Ishikawa (cell line): ENCODE data around the gene CARD16.

Experiments
- CEBPB ChIP-seq: IDR thresholded peaks from 2 replicates; pipeline ENCODE4 v1.6.1; 2012
- CREB1 ChIP-seq: IDR thresholded peaks from 2 replicates; pipeline ENCODE4 v1.6.1; 2012; ENCODE audit warnings: low read depth
- EGR1 ChIP-seq: IDR thresholded peaks from 2 replicates; pipeline ENCODE4 v1.6.1; 2012
- EP300 ChIP-seq: IDR thresholded peaks from 2 replicates; pipeline ENCODE4 v1.6.1; 2012; ENCODE audit warnings: borderline replicate concordance
- FOXM1 ChIP-seq: IDR thresholded peaks from 2 replicates; pipeline ENCODE4 v1.6.1; 2012; ENCODE audit warnings: low read depth, borderline replicate concordance
- NFIC ChIP-seq: IDR thresholded peaks from 2 replicates; pipeline ENCODE4 v1.6.1; 2012
- RAD21 ChIP-seq: IDR thresholded peaks from 2 replicates; pipeline ENCODE4 v1.6.1; 2012; ENCODE audit warnings: low read depth
- TAF1 ChIP-seq: IDR thresholded peaks from 2 replicates; pipeline ENCODE4 v1.6.1; 2012; ENCODE audit warnings: low read depth, mild to moderate bottlenecking
- TCF12 ChIP-seq: IDR thresholded peaks from 2 replicates; pipeline ENCODE4 v1.6.1; 2012; ENCODE audit warnings: low read depth
- TEAD4 ChIP-seq: IDR thresholded peaks from 2 replicates; pipeline ENCODE4 v1.6.1; 2012
- YY1 ChIP-seq: IDR thresholded peaks from 2 replicates; pipeline ENCODE4 v1.6.1; 2012; ENCODE audit warnings: low read depth
- ZBTB7A ChIP-seq: IDR thresholded peaks from 2 replicates; pipeline ENCODE4 v1.6.1; 2012; ENCODE audit warnings: low read depth
- TF ChIP-seq, protein P1 (sequence below): IDR thresholded peaks from 2 replicates; pipeline ENCODE4 v1.6.1; 2012
- TF ChIP-seq, protein P2 (sequence below): IDR thresholded peaks from 2 replicates; pipeline ENCODE4 v1.6.1; 2012
- TF ChIP-seq, protein P3 (sequence below): IDR thresholded peaks from 2 replicates; pipeline ENCODE4 v1.6.1; 2012; ENCODE audit warnings: low read depth, mild to moderate bottlenecking

The CARD16 gene

DNA sequence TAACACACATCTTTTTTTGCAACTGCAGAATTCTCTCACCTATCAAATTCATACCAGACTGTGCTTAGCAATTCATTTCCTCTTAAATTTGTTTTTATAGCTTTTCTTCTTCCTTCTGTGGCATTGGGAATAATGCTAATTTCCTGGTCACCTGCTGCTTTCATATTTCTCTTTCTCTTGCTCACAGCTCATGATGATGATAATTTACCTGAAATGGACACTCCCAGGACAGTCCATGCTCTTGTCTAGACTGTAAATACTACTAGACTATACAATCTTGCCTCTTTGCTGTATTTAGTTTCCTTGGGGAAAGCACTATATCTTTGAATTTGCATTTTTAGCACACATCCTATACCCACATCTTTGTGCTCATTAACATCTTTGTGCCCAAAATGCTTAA is 37.7 kb downstream of the CARD16 start:
- TF ChIP-seq, protein P1, sequence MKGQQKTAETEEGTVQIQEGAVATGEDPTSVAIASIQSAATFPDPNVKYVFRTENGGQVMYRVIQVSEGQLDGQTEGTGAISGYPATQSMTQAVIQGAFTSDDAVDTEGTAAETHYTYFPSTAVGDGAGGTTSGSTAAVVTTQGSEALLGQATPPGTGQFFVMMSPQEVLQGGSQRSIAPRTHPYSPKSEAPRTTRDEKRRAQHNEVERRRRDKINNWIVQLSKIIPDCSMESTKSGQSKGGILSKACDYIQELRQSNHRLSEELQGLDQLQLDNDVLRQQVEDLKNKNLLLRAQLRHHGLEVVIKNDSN, result no peak
- no peak for TF ChIP-seq TCF12
- TF ChIP-seq, protein P2, sequence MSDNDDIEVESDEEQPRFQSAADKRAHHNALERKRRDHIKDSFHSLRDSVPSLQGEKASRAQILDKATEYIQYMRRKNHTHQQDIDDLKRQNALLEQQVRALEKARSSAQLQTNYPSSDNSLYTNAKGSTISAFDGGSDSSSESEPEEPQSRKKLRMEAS, result no peak
- no peak for TF ChIP-seq TAF1
- no peak for TF ChIP-seq TEAD4
- no peak for TF ChIP-seq ZBTB7A

DNA sequence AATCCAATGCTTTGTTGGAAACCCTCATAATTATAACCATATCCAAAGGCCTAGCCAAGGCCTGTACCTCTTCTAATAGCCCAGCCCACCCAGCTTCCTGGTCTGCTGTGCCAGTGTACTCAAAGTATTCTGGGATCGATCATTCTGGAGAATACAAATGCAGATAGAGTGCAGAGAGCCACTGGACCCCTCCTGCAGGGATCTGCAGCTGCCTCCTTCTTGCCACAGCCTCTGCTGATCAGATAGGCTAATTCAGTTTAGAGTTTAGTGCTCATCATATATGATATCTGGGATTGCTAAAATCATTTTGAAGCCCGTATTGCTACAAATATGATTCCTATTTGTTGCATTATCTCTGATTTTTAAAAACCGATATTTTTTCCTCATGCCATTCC is 39.7 kb downstream of the CARD16 start:
- TF ChIP-seq TCF12 (no peak), TEAD4 (no peak), YY1 (no peak), ZBTB7A (no peak), CREB1 (no peak)
- TF ChIP-seq, protein P3, sequence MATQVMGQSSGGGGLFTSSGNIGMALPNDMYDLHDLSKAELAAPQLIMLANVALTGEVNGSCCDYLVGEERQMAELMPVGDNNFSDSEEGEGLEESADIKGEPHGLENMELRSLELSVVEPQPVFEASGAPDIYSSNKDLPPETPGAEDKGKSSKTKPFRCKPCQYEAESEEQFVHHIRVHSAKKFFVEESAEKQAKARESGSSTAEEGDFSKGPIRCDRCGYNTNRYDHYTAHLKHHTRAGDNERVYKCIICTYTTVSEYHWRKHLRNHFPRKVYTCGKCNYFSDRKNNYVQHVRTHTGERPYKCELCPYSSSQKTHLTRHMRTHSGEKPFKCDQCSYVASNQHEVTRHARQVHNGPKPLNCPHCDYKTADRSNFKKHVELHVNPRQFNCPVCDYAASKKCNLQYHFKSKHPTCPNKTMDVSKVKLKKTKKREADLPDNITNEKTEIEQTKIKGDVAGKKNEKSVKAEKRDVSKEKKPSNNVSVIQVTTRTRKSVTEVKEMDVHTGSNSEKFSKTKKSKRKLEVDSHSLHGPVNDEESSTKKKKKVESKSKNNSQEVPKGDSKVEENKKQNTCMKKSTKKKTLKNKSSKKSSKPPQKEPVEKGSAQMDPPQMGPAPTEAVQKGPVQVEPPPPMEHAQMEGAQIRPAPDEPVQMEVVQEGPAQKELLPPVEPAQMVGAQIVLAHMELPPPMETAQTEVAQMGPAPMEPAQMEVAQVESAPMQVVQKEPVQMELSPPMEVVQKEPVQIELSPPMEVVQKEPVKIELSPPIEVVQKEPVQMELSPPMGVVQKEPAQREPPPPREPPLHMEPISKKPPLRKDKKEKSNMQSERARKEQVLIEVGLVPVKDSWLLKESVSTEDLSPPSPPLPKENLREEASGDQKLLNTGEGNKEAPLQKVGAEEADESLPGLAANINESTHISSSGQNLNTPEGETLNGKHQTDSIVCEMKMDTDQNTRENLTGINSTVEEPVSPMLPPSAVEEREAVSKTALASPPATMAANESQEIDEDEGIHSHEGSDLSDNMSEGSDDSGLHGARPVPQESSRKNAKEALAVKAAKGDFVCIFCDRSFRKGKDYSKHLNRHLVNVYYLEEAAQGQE, result no peak

DNA sequence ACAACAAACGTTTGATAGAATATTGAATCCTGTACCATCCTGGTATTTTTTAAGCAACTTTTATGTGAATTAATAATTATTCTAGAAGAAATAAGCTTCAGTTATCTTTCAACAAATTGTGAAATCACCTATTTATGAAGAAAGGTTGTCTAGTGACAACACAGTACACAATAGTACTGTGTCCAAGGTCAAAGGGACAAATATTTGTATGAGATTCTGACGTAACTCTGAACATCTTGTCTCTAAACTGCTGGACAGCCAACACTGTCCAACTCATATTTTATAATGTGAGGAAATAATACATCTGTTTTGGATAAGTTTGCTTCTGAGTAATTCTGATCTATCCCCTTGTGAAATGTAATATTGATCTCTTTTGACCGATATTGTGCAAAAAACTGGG is 41.1 kb downstream of the CARD16 start:
- TF ChIP-seq TAF1 (no peak), FOXM1 (no peak), EGR1 (no peak), TCF12 (no peak), CEBPB (no peak), EP300 (no peak), ZBTB7A (no peak), TEAD4 (no peak), RAD21 (no peak), NFIC (no peak), YY1 (no peak)
- TF ChIP-seq, protein P2, result no peak
- TF ChIP-seq, protein P1, result no peak
- TF ChIP-seq, protein P3, result no peak

DNA sequence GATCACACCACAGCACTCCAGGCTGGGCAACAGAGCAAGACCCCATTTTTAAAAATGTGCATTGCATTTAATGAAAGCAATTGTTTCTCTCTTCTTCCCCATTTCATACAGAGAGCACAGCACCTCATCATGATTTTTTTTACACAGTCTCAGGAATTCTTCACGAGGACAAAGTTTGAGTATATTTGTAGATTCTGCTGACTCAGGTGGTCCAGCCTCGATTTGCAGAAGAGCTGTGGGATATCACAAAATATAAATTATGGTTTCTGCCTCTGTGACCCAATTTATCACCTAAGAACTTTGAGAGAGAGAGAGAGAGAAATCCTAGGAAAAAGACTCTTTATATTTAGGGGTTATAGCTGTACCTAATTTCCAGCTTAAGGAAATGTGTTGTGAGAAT is 42.0 kb downstream of the CARD16 start:
- no peak for TF ChIP-seq TEAD4
- TF ChIP-seq, protein P2, result no peak
- no peak for TF ChIP-seq TAF1
- no peak for TF ChIP-seq ZBTB7A
- no peak for TF ChIP-seq EGR1
- TF ChIP-seq, protein P3, result no peak
- TF ChIP-seq NFIC, result no peak
- no peak for TF ChIP-seq YY1
- TF ChIP-seq FOXM1, result no peak
- TF ChIP-seq TCF12, result no peak
- no peak for TF ChIP-seq RAD21
- TF ChIP-seq CEBPB, result no peak
- no peak for TF ChIP-seq CREB1

DNA sequence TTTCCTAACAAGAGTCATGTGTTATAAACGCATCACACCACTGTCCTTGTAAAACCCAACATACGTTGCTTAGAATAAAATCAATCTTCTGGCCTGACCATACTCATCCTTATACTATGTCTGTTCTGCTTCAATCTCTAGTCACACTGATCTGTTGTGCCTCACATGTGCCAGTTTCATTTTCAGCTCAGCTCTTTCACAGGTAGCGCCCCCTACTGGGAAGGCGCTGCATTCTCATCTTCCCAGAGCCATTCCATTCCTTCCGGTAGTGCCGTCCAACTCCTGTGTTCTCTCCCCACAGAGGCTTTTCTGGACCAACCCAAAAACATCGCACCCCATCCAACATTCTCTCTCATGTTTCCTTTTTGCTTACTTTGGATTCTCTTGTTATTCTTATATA is 44.3 kb downstream of the CARD16 start:
- TF ChIP-seq CREB1, result no peak
- TF ChIP-seq RAD21, result peak; percentile 32
- TF ChIP-seq TEAD4, result no peak
